KMS-11 (cell line): ENCODE data around the gene S1PR1.
"Not testable (repeated sequence)": the region's sequence is repeated elsewhere in the genome, so short reads cannot be mapped to it uniquely, and the experiment has no call there.

Experiments used
- H2AFZ ChIP-seq: fragments of 200-600 bp; sonication (generic); 2 replicates; pipeline ENCODE4 v1.6.1; 2016; ENCODE audit warnings: antibody characterized with exemption, mixed run types, low read depth
- H3K27ac ChIP-seq: fragments of 200-600 bp; sonication (generic); 2 replicates; pipeline ENCODE4 v1.6.1; 2016; ENCODE audit warnings: mild to moderate bottlenecking, mixed run types
- H3K27me3 ChIP-seq: fragments of 200-600 bp; sonication (generic); 2 replicates; pipeline ENCODE4 v1.6.1; 2017; ENCODE audit warnings: mild to moderate bottlenecking, low read depth, mixed run types, moderate library complexity; ENCODE audit not compliant: insufficient read depth
- H3K36me3 ChIP-seq: fragments of 200-600 bp; sonication (generic); 2 replicates; pipeline ENCODE4 v1.6.1; 2017; ENCODE audit warnings: mild to moderate bottlenecking, mixed run types; ENCODE audit not compliant: insufficient read depth
- H3K4me1 ChIP-seq: fragments of 200-600 bp; sonication (generic); 2 replicates; pipeline ENCODE4 v1.6.1; 2016; ENCODE audit warnings: mild to moderate bottlenecking, low read depth, mixed run types; ENCODE audit not compliant: poor library complexity, severe bottlenecking
- H3K4me2 ChIP-seq: fragments of 200-600 bp; sonication (generic); 2 replicates; pipeline ENCODE4 v1.7.0; 2016; ENCODE audit warnings: mild to moderate bottlenecking, mixed run types
- H3K4me3 ChIP-seq: fragments of 200-600 bp; sonication (generic); IDR thresholded peaks from 2 replicates; pipeline ENCODE4 v1.6.1; 2017; ENCODE audit warnings: low read depth, low read length, mixed read lengths; ENCODE audit not compliant: insufficient read depth
- H3K79me2 ChIP-seq: fragments of 200-600 bp; sonication (generic); 2 replicates; pipeline ENCODE4 v1.6.1; 2016; ENCODE audit warnings: low read depth, mixed run types; ENCODE audit not compliant: insufficient read depth
- H3K9ac ChIP-seq: fragments of 200-600 bp; sonication (generic); 2 replicates; pipeline ENCODE4 v1.6.1; 2016; ENCODE audit warnings: mild to moderate bottlenecking, mixed run types
- H4K20me1 ChIP-seq: fragments of 200-600 bp; sonication (generic); 2 replicates; pipeline ENCODE4 v1.6.1; 2016; ENCODE audit warnings: mild to moderate bottlenecking, mixed run types; ENCODE audit not compliant: insufficient read depth
- CTCF ChIP-seq: fragments of 200-600 bp; sonication (generic); conservative IDR thresholded peaks from 2 replicates; pipeline ENCODE4 v1.6.1; 2017; ENCODE audit warnings: low read depth, mild to moderate bottlenecking, antibody characterized with exemption, low read length, moderate library complexity, mixed read lengths

S1PR1 gene

GRCh38 chr1:101216623-101217022 lies 20.2 kb upstream of the S1PR1 start:
- Histone ChIP-seq H4K20me1 (no peaks in the 10 kb centered on the region), H3K4me2 (no peak overlapping the region)

GRCh38 chr1:101217148-101217547 lies 19.7 kb upstream of the S1PR1 start:
- Histone ChIP-seq H3K27ac (no peak overlapping the region), H2AFZ (no peak overlapping the region), H3K9ac (no peak overlapping the region), H3K4me1 (no peaks in the 10 kb centered on the region), H3K79me2 (no peaks in the 10 kb centered on the region), H3K36me3 (no peaks in the 10 kb centered on the region), H4K20me1 (no peaks in the 10 kb centered on the region), H3K27me3 (no peaks in the 10 kb centered on the region), H3K4me2 (no peak overlapping the region), H3K4me3 (no peak overlapping the region)
- TF ChIP-seq CTCF: no peak

More at GRCh38 chr1:101216623-101217022, 20.2 kb upstream of the S1PR1 start:
- Histone ChIP-seq H3K27ac (no peak overlapping the region), H3K9ac (no peak overlapping the region), H3K36me3 (no peaks in the 10 kb centered on the region), H3K79me2 (no peaks in the 10 kb centered on the region), H2AFZ (no peak overlapping the region), H3K27me3 (no peaks in the 10 kb centered on the region), H3K4me3 (no peak overlapping the region), H3K4me1 (no peaks in the 10 kb centered on the region)
- TF ChIP-seq CTCF: no peak

GRCh38 chr1:101218968-101219367 lies 17.9 kb upstream of the S1PR1 start:
- H3K27ac ChIP-seq, H2AFZ ChIP-seq, H3K4me1 ChIP-seq, H3K4me3 ChIP-seq, H3K79me2 ChIP-seq, H3K27me3 ChIP-seq, H4K20me1 ChIP-seq, H3K4me2 ChIP-seq, H3K9ac ChIP-seq, H3K36me3 ChIP-seq: not testable (repeated sequence)

- H3K79me2 ChIP-seq: no peaks in the 10 kb centered on the region
- no peaks in the 10 kb centered on the region for H4K20me1 ChIP-seq
- no peak for TF ChIP-seq CTCF
- H2AFZ ChIP-seq: no peak overlapping the region
- H3K36me3 ChIP-seq: no peaks in the 10 kb centered on the region
- H3K9ac ChIP-seq: no peak overlapping the region
- no peak overlapping the region for H3K4me3 ChIP-seq
- H3K27ac ChIP-seq: no peak overlapping the region
- H3K4me2 ChIP-seq: no peak overlapping the region
- no peaks in the 10 kb centered on the region for H3K4me1 ChIP-seq
- no peaks in the 10 kb centered on the region for H3K27me3 ChIP-seq
Measured at GRCh38 chr1:101219924-101220870, 16.6 kb upstream of the S1PR1 start.

- Histone ChIP-seq H3K27me3 (no peaks in the 10 kb centered on the region), H3K4me3 (no peak overlapping the region), H3K27ac (no peak overlapping the region)
Measured at GRCh38 chr1:101220906-101221305, 15.9 kb upstream of the S1PR1 start.

More at GRCh38 chr1:101220906-101221305, 15.9 kb upstream of the S1PR1 start:
- H3K4me1 ChIP-seq: no peaks in the 10 kb centered on the region
- H3K4me2 ChIP-seq: no peak overlapping the region
- no peaks in the 10 kb centered on the region for H3K36me3 ChIP-seq
- H4K20me1 ChIP-seq: no peaks in the 10 kb centered on the region
- H2AFZ ChIP-seq: no peak overlapping the region
- H3K9ac ChIP-seq: no peak overlapping the region
- no peak for TF ChIP-seq CTCF
- no peaks in the 10 kb centered on the region for H3K79me2 ChIP-seq
